OCI-LY3 (cell line): ENCODE measurements around the gene MPDU1.

ENCODE experiments used
- EZH2phosphoT487 ChIP-seq: fragments of 200-600 bp; shearing (Covaris generic); IDR thresholded peaks from 2 replicates; pipeline ENCODE4 v1.6.1; 2018; ENCODE audit warnings: antibody characterized with exemption, mixed run types, low read depth
- TF ChIP-seq, protein P1 (sequence below): fragments of 200-600, 300-600 bp; sonication (generic); IDR thresholded peaks from 2 replicates; pipeline ENCODE4 v1.5.1; 2014; ENCODE audit warnings: antibody characterized with exemption, low read length, low read depth

DNA sequence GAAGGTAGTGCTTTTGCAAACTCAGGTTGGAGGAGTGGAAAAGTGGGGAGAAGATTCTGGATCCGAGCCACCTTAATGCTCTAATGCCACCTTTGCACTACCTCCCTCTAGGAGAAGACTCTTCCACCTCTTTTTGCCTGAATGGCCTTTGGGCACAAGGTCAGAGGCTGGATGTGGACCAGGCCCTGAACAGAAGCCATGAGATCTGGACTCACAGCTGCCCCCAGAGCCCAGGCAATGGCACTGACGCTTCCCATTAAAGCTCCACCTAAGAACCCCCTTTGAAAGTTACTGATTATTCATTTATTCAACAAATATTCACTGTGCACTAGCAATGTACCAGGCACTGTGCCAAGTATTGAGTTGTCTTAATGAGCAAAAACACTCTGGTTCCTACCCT lies 49.4 kb downstream of the MPDU1 start:
- TF ChIP-seq, protein P1, sequence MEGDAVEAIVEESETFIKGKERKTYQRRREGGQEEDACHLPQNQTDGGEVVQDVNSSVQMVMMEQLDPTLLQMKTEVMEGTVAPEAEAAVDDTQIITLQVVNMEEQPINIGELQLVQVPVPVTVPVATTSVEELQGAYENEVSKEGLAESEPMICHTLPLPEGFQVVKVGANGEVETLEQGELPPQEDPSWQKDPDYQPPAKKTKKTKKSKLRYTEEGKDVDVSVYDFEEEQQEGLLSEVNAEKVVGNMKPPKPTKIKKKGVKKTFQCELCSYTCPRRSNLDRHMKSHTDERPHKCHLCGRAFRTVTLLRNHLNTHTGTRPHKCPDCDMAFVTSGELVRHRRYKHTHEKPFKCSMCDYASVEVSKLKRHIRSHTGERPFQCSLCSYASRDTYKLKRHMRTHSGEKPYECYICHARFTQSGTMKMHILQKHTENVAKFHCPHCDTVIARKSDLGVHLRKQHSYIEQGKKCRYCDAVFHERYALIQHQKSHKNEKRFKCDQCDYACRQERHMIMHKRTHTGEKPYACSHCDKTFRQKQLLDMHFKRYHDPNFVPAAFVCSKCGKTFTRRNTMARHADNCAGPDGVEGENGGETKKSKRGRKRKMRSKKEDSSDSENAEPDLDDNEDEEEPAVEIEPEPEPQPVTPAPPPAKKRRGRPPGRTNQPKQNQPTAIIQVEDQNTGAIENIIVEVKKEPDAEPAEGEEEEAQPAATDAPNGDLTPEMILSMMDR = no peak
- no peak for TF ChIP-seq EZH2phosphoT487
